PFSK-1 (cell line): ENCODE measurements around the gene ELOVL6.

Experiments used
- FOXP2 ChIP-seq: optimal IDR thresholded peaks from 2 replicates; pipeline ENCODE3; 2011; ENCODE audit warnings: borderline replicate concordance, control low read depth, inconsistent platforms; ENCODE audit not compliant: insufficient read depth; ENCODE audit errors: extremely low read length, extremely low read depth
- POLR2AphosphoS5 ChIP-seq: IDR thresholded peaks from 2 replicates; pipeline ENCODE4 v1.6.1; 2012; ENCODE audit warnings: low read depth, mild to moderate bottlenecking, control low read depth, low read length, moderate library complexity
- REST ChIP-seq, 2 experiments: IDR thresholded peaks; 2 replicates each; pipeline versions ENCODE4 v1.6.1 to v1.8.0; 2011 to 2012; ENCODE audit warnings: low read depth in 2 of 2, low read length in 2 of 2, control low read depth in 1 of 2, inconsistent platforms in 1 of 2, mild to moderate bottlenecking in 1 of 2, moderate library complexity in 1 of 2; ENCODE audit not compliant: insufficient read depth in 1 of 2
- SIN3A ChIP-seq: IDR thresholded peaks from 2 replicates; pipeline ENCODE4 v1.6.1; 2012; ENCODE audit warnings: mild to moderate bottlenecking, low read length, moderate library complexity, borderline replicate concordance; ENCODE audit not compliant: insufficient read depth
- TAF1 ChIP-seq: IDR thresholded peaks from 2 replicates; pipeline ENCODE4 v1.6.1; 2012; ENCODE audit warnings: low read length, control low read depth, borderline replicate concordance; ENCODE audit not compliant: insufficient read depth

Gene ELOVL6

DNA sequence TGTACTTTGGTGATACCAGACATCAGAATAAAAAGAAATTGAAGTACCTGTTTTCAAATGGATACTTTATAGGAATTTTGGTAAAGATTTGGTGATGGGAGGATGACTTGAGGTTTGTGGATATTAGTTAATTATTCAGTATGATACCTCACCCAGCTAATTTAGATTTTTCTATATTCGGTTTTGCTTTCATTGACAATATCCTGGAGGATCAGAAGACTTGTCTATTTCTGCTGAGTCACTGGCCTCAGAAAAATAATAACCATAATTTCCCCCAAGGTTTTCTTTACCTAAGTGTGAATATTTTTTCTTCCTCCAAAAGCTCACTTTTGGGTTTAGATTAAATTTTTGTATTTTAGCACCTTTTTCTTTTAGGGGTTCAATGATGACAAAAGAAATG, 185.5 kb downstream of the ELOVL6 start:
- TF ChIP-seq REST (IDR thresholded peaks at IDR 0.05; ENCODE audit: insufficient read depth in 1 of 2, low read depth in 2 of 2, low read length in 2 of 2) = no peak
- TF ChIP-seq FOXP2 = no peak
- TF ChIP-seq POLR2AphosphoS5 = no peak
- TF ChIP-seq TAF1 = no peak
- TF ChIP-seq SIN3A = no peak

GRCh38 chr4:110010797-110011196, 187.6 kb downstream of the ELOVL6 start:
- TF ChIP-seq REST (IDR thresholded peaks at IDR 0.05; ENCODE audit: insufficient read depth in 1 of 2, low read depth in 2 of 2, low read length in 2 of 2) (no peak), SIN3A (no peak), FOXP2 (no peak), POLR2AphosphoS5 (no peak), TAF1 (no peak)

- TF ChIP-seq SIN3A (no peak), FOXP2 (no peak), TAF1 (no peak), POLR2AphosphoS5 (no peak), REST (IDR thresholded peaks at IDR 0.05; ENCODE audit: insufficient read depth in 1 of 2, low read depth in 2 of 2, low read length in 2 of 2) (no peak)
These were observed 188.9 kb downstream of the ELOVL6 start for GRCh38 chr4:110009550-110009949.

DNA sequence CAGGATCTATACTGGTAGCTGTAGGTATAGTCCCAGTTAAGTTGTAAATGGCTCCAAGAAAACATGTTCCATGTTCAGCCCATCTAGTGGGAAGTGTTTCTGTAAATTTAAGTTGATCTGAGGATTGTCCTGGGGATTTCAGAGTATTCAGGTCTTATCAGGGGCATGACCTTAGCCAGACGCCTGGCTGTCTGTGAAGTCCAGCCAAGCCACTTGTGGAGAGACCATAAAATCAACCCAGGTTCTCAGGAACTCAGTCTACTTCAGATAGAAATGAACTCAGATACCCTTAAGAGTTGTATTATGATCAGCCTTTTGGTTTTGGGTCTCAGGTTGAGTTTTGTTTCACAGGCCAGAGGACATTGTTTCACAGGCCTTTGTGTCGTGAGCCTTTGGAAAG, 189.9 kb downstream of the ELOVL6 start:
- no peak for TF ChIP-seq FOXP2
- TF ChIP-seq TAF1 = no peak
- no peak for TF ChIP-seq SIN3A
- no peak for TF ChIP-seq REST (IDR thresholded peaks at IDR 0.05; ENCODE audit: insufficient read depth in 1 of 2, low read depth in 2 of 2, low read length in 2 of 2)
- no peak for TF ChIP-seq POLR2AphosphoS5

- TF ChIP-seq REST (IDR thresholded peaks at IDR 0.05; ENCODE audit: insufficient read depth in 1 of 2, low read depth in 2 of 2, low read length in 2 of 2) (no peak), POLR2AphosphoS5 (no peak), FOXP2 (no peak), TAF1 (no peak)
These were observed 191.2 kb downstream of the ELOVL6 start for GRCh38 chr4:110007217-110007616.
